ENCODE data around the gene CST1. TPM values are rescaled to one million over a fixed set of nuclear protein-coding genes. Genes with fewer than 3 reads are reported as not detected.
"Not testable (repeated sequence)": the region's sequence is repeated elsewhere in the genome, so short reads cannot be mapped to it uniquely, and the experiment has no call there.

CST1 gene
- total RNA-seq, result not detected
- not detected for total RNA-seq (2013)
- total RNA-seq, result 0 to 0.12 (median 0) reads per million in 29 experiments

- H3K27ac Mint-ChIP-seq; H3K4me3 ChIP-seq (ENCODE audit: control insufficient read depth in 1 of 2, extremely low read depth in 1 of 2, low read length in 1 of 2); H3K4me3 Mint-ChIP-seq; H3K36me3 Mint-ChIP-seq; H3K36me3 ChIP-seq (ENCODE audit: control insufficient read depth in 2 of 2, extremely low read depth in 1 of 2, insufficient read depth in 1 of 2, low read length in 1 of 2); H3K4me1 ChIP-seq (ENCODE audit: control insufficient read depth in 1 of 2, extremely low read depth in 1 of 2, insufficient read depth in 2 of 2, low read length in 2 of 2); DNase-seq; ATAC-seq (replicated peaks in 1 of 4); H3K27ac ChIP-seq (ENCODE audit: low read length); CTCF ChIA-PET; POLR2A ChIA-PET; H3K4me1 Mint-ChIP-seq; H3K9me3 Mint-ChIP-seq; H3K9me3 ChIP-seq: not testable (repeated sequence)
- peaks cover 11 to 14% of the 10 kb centered on the region in 2 donors for H3K27me3 Mint-ChIP-seq
- H3K27me3 ChIP-seq (replicated peaks in 1 of 2; ENCODE audit: control insufficient read depth in 2 of 2, extremely low read depth in 1 of 2, insufficient read depth in 2 of 2, low read length in 1 of 2), result peaks cover 0 to 15% of the 10 kb centered on the region in 2 experiments
- 80% methylated on average over 1 of the region's 3 CpGs for WGBS (ENCODE audit: insufficient coverage)
Measured at GRCh38 chr20:23750786-23751185, at the start of gene CST1. Gene CST1, minus strand, starts transcription at chr20:23750935. Its CDS starts 69 bp downstream, at chr20:23750866.

GRCh38 chr20:23799216-23799847, 48.6 kb upstream of the CST1 start:
- H3K27ac Mint-ChIP-seq; H3K9me3 Mint-ChIP-seq; H3K4me3 ChIP-seq (ENCODE audit: control insufficient read depth in 1 of 2, extremely low read depth in 1 of 2, low read length in 1 of 2); H3K4me1 Mint-ChIP-seq; H3K27me3 Mint-ChIP-seq; POLR2A ChIA-PET; H3K4me1 ChIP-seq (ENCODE audit: control insufficient read depth in 1 of 2, extremely low read depth in 1 of 2, insufficient read depth in 2 of 2, low read length in 2 of 2); H3K36me3 Mint-ChIP-seq; H3K9me3 ChIP-seq; H3K4me3 Mint-ChIP-seq; H3K36me3 ChIP-seq (ENCODE audit: control insufficient read depth in 2 of 2, extremely low read depth in 1 of 2, insufficient read depth in 1 of 2, low read length in 1 of 2); H3K27me3 ChIP-seq (replicated peaks in 1 of 2; ENCODE audit: control insufficient read depth in 2 of 2, extremely low read depth in 1 of 2, insufficient read depth in 2 of 2, low read length in 1 of 2); H3K27ac ChIP-seq (ENCODE audit: low read length); ATAC-seq (replicated peaks in 1 of 4): not testable (repeated sequence)
- CTCF ChIA-PET, result interaction anchor here in 1 of 2 donors (0.6 kb wide), 1 partner anchor 301 kb away, joined by 3 read pairs; no protein-coding TSS in a partner anchor
- peak in 10 of 35 experiments; percentile 2 to 31 (median 9) for DNase-seq
- 33% methylated on average over 1 of the region's 4 CpGs for WGBS (ENCODE audit: insufficient coverage)

- no peaks in the 10 kb centered on the region for H3K4me1 Mint-ChIP-seq
- peaks cover 7 to 8% of the 10 kb centered on the region in 2 donors for H3K27me3 Mint-ChIP-seq
- ATAC-seq (replicated peaks in 1 of 4) (no peak), DNase-seq (no peak)
- Histone ChIP-seq H3K4me3 (ENCODE audit: control insufficient read depth in 1 of 2, extremely low read depth in 1 of 2, low read length in 1 of 2) (no peak overlapping the region), H3K36me3 (ENCODE audit: control insufficient read depth in 2 of 2, extremely low read depth in 1 of 2, insufficient read depth in 1 of 2, low read length in 1 of 2) (no peaks in the 10 kb centered on the region), H3K9me3 (no peaks in the 10 kb centered on the region), H3K27ac (ENCODE audit: low read length) (no peak overlapping the region), H3K4me1 (ENCODE audit: control insufficient read depth in 1 of 2, extremely low read depth in 1 of 2, insufficient read depth in 2 of 2, low read length in 2 of 2) (no peaks in the 10 kb centered on the region), H3K27me3 (replicated peaks in 1 of 2; ENCODE audit: control insufficient read depth in 2 of 2, extremely low read depth in 1 of 2, insufficient read depth in 2 of 2, low read length in 1 of 2) (peaks cover 0 to 7% of the 10 kb centered on the region in 2 experiments)
- H3K27ac Mint-ChIP-seq, result no peak overlapping the region
- H3K36me3 Mint-ChIP-seq, result no peaks in the 10 kb centered on the region
- ChIA-PET CTCF (no interaction called here), POLR2A (no interaction called here)
- WGBS (ENCODE audit: insufficient coverage), result 94% methylated on average over 2 of the region's 3 CpGs
- no peaks in the 10 kb centered on the region for H3K9me3 Mint-ChIP-seq
- H3K4me3 Mint-ChIP-seq, result no peak overlapping the region
Measured at GRCh38 chr20:23795526-23795925, 44.8 kb upstream of the CST1 start.

- Histone ChIP-seq H3K4me3 (ENCODE audit: control insufficient read depth in 1 of 2, extremely low read depth in 1 of 2, low read length in 1 of 2) (no peak overlapping the region), H3K9me3 (no peaks in the 10 kb centered on the region), H3K4me1 (ENCODE audit: control insufficient read depth in 1 of 2, extremely low read depth in 1 of 2, insufficient read depth in 2 of 2, low read length in 2 of 2) (no peaks in the 10 kb centered on the region), H3K27ac (ENCODE audit: low read length) (no peak overlapping the region), H3K36me3 (ENCODE audit: control insufficient read depth in 2 of 2, extremely low read depth in 1 of 2, insufficient read depth in 1 of 2, low read length in 1 of 2) (no peaks in the 10 kb centered on the region), H3K27me3 (replicated peaks in 1 of 2; ENCODE audit: control insufficient read depth in 2 of 2, extremely low read depth in 1 of 2, insufficient read depth in 2 of 2, low read length in 1 of 2) (peaks cover 0 to 7% of the 10 kb centered on the region in 2 experiments)
- WGBS (ENCODE audit: insufficient coverage), result 29% methylated on average over 3 of the region's 7 CpGs
- POLR2A ChIA-PET, result no interaction called here
- Mint-ChIP-seq H3K27ac (no peak overlapping the region), H3K27me3 (peaks cover 8 to 9% of the 10 kb centered on the region in 2 donors), H3K36me3 (no peaks in the 10 kb centered on the region), H3K4me1 (no peaks in the 10 kb centered on the region), H3K9me3 (no peaks in the 10 kb centered on the region), H3K4me3 (no peak overlapping the region)
- no peak for ATAC-seq (replicated peaks in 1 of 4)
- CTCF ChIA-PET, result no interaction called here
- no peak for DNase-seq
Measured at GRCh38 chr20:23794841-23795240, 44.1 kb upstream of the CST1 start.

- no peak overlapping the region for H3K27ac ChIP-seq (ENCODE audit: low read length)
- peaks cover 15% of the 10 kb centered on the region in 2 donors for H3K27me3 Mint-ChIP-seq
- no peak overlapping the region for H3K27ac Mint-ChIP-seq
- no peaks in the 10 kb centered on the region for H3K4me1 Mint-ChIP-seq
- DNase-seq (no peak), ATAC-seq (replicated peaks in 1 of 4) (no peak)
- H3K4me1 ChIP-seq (ENCODE audit: control insufficient read depth in 1 of 2, extremely low read depth in 1 of 2, insufficient read depth in 2 of 2, low read length in 2 of 2), result no peaks in the 10 kb centered on the region
- ChIA-PET POLR2A (no interaction called here), CTCF (no interaction called here)
- no peak overlapping the region for H3K4me3 Mint-ChIP-seq
- H3K9me3 ChIP-seq, result no peaks in the 10 kb centered on the region
- no peaks in the 10 kb centered on the region for H3K36me3 Mint-ChIP-seq
- H3K9me3 Mint-ChIP-seq, result no peaks in the 10 kb centered on the region
- WGBS (ENCODE audit: insufficient coverage), result 83% methylated on average over 1 of the region's 7 CpGs
- H3K4me3 ChIP-seq (ENCODE audit: control insufficient read depth in 1 of 2, extremely low read depth in 1 of 2, low read length in 1 of 2), result no peak overlapping the region
- no peaks in the 10 kb centered on the region for H3K36me3 ChIP-seq (ENCODE audit: control insufficient read depth in 2 of 2, extremely low read depth in 1 of 2, insufficient read depth in 1 of 2, low read length in 1 of 2)
- H3K27me3 ChIP-seq (replicated peaks in 1 of 2; ENCODE audit: control insufficient read depth in 2 of 2, extremely low read depth in 1 of 2, insufficient read depth in 2 of 2, low read length in 1 of 2), result peaks cover 0 to 7% of the 10 kb centered on the region in 2 experiments
Measured at GRCh38 chr20:23794065-23794464, 43.3 kb upstream of the CST1 start.

GRCh38 chr20:23783447-23783846, 32.7 kb upstream of the CST1 start:
- Mint-ChIP-seq H3K4me1 (no peaks in the 10 kb centered on the region), H3K9me3 (no peaks in the 10 kb centered on the region), H3K27ac (no peak overlapping the region), H3K36me3 (no peaks in the 10 kb centered on the region), H3K4me3 (no peak overlapping the region), H3K27me3 (peaks cover 0 to 4% of the 10 kb centered on the region in 2 donors)
- ChIA-PET CTCF (no interaction called here), POLR2A (no interaction called here)
- WGBS (ENCODE audit: insufficient coverage), result 100% methylated on average over 1 of the region's 1 CpG
- Histone ChIP-seq H3K9me3 (no peaks in the 10 kb centered on the region), H3K27ac (ENCODE audit: low read length) (no peak overlapping the region), H3K4me1 (ENCODE audit: control insufficient read depth in 1 of 2, extremely low read depth in 1 of 2, insufficient read depth in 2 of 2, low read length in 2 of 2) (no peaks in the 10 kb centered on the region), H3K4me3 (ENCODE audit: control insufficient read depth in 1 of 2, extremely low read depth in 1 of 2, low read length in 1 of 2) (no peak overlapping the region), H3K27me3 (replicated peaks in 1 of 2; ENCODE audit: control insufficient read depth in 2 of 2, extremely low read depth in 1 of 2, insufficient read depth in 2 of 2, low read length in 1 of 2) (peaks cover 0 to 6% of the 10 kb centered on the region in 2 experiments), H3K36me3 (ENCODE audit: control insufficient read depth in 2 of 2, extremely low read depth in 1 of 2, insufficient read depth in 1 of 2, low read length in 1 of 2) (no peaks in the 10 kb centered on the region)
- DNase-seq (no peak), ATAC-seq (replicated peaks in 1 of 4) (no peak)

Measured in T-cell (primary cell).